ENCODE data around the gene WIPI1. TPM values are rescaled to one million over a fixed set of nuclear protein-coding genes. Genes with fewer than 3 reads are reported as not detected.

The WIPI1 gene
- total RNA-seq, 2 experiments from 2014 or later = 29.7 to 34.8 TPM

- Mint-ChIP-seq H3K4me3 (no peak overlapping the region), H3K4me1 (peaks cover 4% of the 10 kb centered on the region), H3K36me3 (peaks cover 1% of the 10 kb centered on the region), H3K9me3 (peaks cover 3% of the 10 kb centered on the region), H3K27me3 (peaks cover 40% of the 10 kb centered on the region), H3K27ac (no peak overlapping the region)
- POLR2A ChIA-PET = interaction anchor here (0.7 to 1.1 kb wide), 2 partner anchors 31 to 304 kb away, joined by 4 read pairs; partner anchors contain the start of gene PRKAR1A
- ATAC-seq (ENCODE audit: low read depth) (no peak), DNase-seq (no peak)
Measured at GRCh38 chr17:68480885-68481284, 23.6 kb upstream of the WIPI1 start.

- H3K4me3 Mint-ChIP-seq = no peak overlapping the region
- peaks cover 38% of the 10 kb centered on the region for H3K27me3 Mint-ChIP-seq
- POLR2A ChIA-PET = no interaction called here
Measured at GRCh38 chr17:68470961-68471360, 13.7 kb upstream of the WIPI1 start.

GRCh38 chr17:68468788-68469187 is 11.5 kb upstream of the WIPI1 start:
- H3K36me3 Mint-ChIP-seq = no peaks in the 10 kb centered on the region

More at GRCh38 chr17:68470961-68471360, 13.7 kb upstream of the WIPI1 start:
- Mint-ChIP-seq H3K4me1 (peaks cover 1% of the 10 kb centered on the region), H3K36me3 (no peaks in the 10 kb centered on the region), H3K9me3 (no peaks in the 10 kb centered on the region), H3K27ac (no peak overlapping the region)
- DNase-seq = no peak
- no peak for ATAC-seq (ENCODE audit: low read depth)

GRCh38 chr17:68468334-68468733 is 11.0 kb upstream of the WIPI1 start:
- Mint-ChIP-seq H3K9me3 (no peaks in the 10 kb centered on the region), H3K4me3 (no peak overlapping the region), H3K27ac (no peak overlapping the region), H3K36me3 (no peaks in the 10 kb centered on the region), H3K4me1 (peaks cover 8% of the 10 kb centered on the region), H3K27me3 (peaks cover 31% of the 10 kb centered on the region)
- no peak for DNase-seq
- POLR2A ChIA-PET = no interaction called here
- ATAC-seq (ENCODE audit: low read depth) = no peak

More at GRCh38 chr17:68468788-68469187, 11.5 kb upstream of the WIPI1 start:
- no peak for DNase-seq
- POLR2A ChIA-PET = no interaction called here
- no peak overlapping the region for H3K4me3 Mint-ChIP-seq
- H3K4me1 Mint-ChIP-seq = peaks cover 5% of the 10 kb centered on the region
- peaks cover 31% of the 10 kb centered on the region for H3K27me3 Mint-ChIP-seq
- H3K9me3 Mint-ChIP-seq = no peaks in the 10 kb centered on the region
- H3K27ac Mint-ChIP-seq = no peak overlapping the region
- no peak for ATAC-seq (ENCODE audit: low read depth)

GRCh38 chr17:68463211-68464019 is 6.1 kb upstream of the WIPI1 start:
- no peak for ATAC-seq (ENCODE audit: low read depth)
- H3K4me3 Mint-ChIP-seq = no peak overlapping the region
- DNase-seq = no peak
- POLR2A ChIA-PET = interaction anchor here (1.0 to 9.3 kb wide), 3 partner anchors 25 to 258 kb away, joined by 3 to 111 read pairs (median 4); no protein-coding TSS in a partner anchor
- peaks cover 50% of the 10 kb centered on the region for H3K4me1 Mint-ChIP-seq
- no peaks in the 10 kb centered on the region for H3K9me3 Mint-ChIP-seq
- peak overlapping the region; percentile 98 for H3K27ac Mint-ChIP-seq
- H3K36me3 Mint-ChIP-seq = no peaks in the 10 kb centered on the region
- H3K27me3 Mint-ChIP-seq = peaks cover 9% of the 10 kb centered on the region

GRCh38 chr17:68462381-68463210 is 5.3 kb upstream of the WIPI1 start:
- peak overlapping the region; percentile 98 for H3K27ac Mint-ChIP-seq
- DNase-seq (peak; percentile 61), ATAC-seq (ENCODE audit: low read depth) (peak; percentile 55)
- H3K9me3 Mint-ChIP-seq = no peaks in the 10 kb centered on the region
- H3K4me3 Mint-ChIP-seq = peak overlapping the region; percentile 85
- POLR2A ChIA-PET = interaction anchor here (0.6 to 9.3 kb wide), 9 partner anchors 25 to 282 kb away, joined by 3 to 111 read pairs (median 5); no protein-coding TSS in a partner anchor
- H3K36me3 Mint-ChIP-seq = no peaks in the 10 kb centered on the region
- peaks cover 55% of the 10 kb centered on the region for H3K4me1 Mint-ChIP-seq
- H3K27me3 Mint-ChIP-seq = peaks cover 2% of the 10 kb centered on the region

- Mint-ChIP-seq H3K36me3 (peaks cover 3% of the 10 kb centered on the region), H3K27me3 (no peaks in the 10 kb centered on the region), H3K4me1 (peaks cover 58% of the 10 kb centered on the region), H3K9me3 (no peaks in the 10 kb centered on the region), H3K4me3 (peak overlapping the region; percentile 85), H3K27ac (peak overlapping the region; percentile 98)
- ATAC-seq (ENCODE audit: low read depth) (peak; percentile 5), DNase-seq (peak; percentile 60)
- POLR2A ChIA-PET = interaction anchor here (1.1 to 9.3 kb wide), 8 partner anchors 15 to 281 kb away, joined by 4 to 111 read pairs (median 8); partner anchors contain the start of gene AMZ2
Measured at GRCh38 chr17:68461589-68461988, 4.3 kb upstream of the WIPI1 start.

GRCh38 chr17:68461122-68461539 is 3.8 kb upstream of the WIPI1 start:
- DNase-seq (no peak), ATAC-seq (ENCODE audit: low read depth) (no peak)
- peak overlapping the region; percentile 98 for H3K27ac Mint-ChIP-seq
- no peaks in the 10 kb centered on the region for H3K9me3 Mint-ChIP-seq
- H3K4me1 Mint-ChIP-seq = peaks cover 63% of the 10 kb centered on the region
- POLR2A ChIA-PET = interaction anchor here (1.0 to 9.3 kb wide), 11 partner anchors 15 to 281 kb away, joined by 3 to 111 read pairs (median 8); partner anchors contain the start of genes AMZ2, ARSG, PRKAR1A and SLC16A6
- H3K27me3 Mint-ChIP-seq = no peaks in the 10 kb centered on the region
- H3K4me3 Mint-ChIP-seq = peak overlapping the region; percentile 85
- peaks cover 3% of the 10 kb centered on the region for H3K36me3 Mint-ChIP-seq

- H3K36me3 Mint-ChIP-seq = peaks cover 3% of the 10 kb centered on the region
- POLR2A ChIA-PET = interaction anchor here (0.5 to 9.3 kb wide), 13 partner anchors 11 to 255 kb away, joined by 3 to 111 read pairs (median 8); partner anchors contain the start of genes AMZ2, ARSG, PRKAR1A and SLC16A6
- DNase-seq (no peak), ATAC-seq (ENCODE audit: low read depth) (no peak)
- peak overlapping the region; percentile 85 for H3K4me3 Mint-ChIP-seq
- peak overlapping the region; percentile 98 for H3K27ac Mint-ChIP-seq
- H3K27me3 Mint-ChIP-seq = no peaks in the 10 kb centered on the region
- H3K4me1 Mint-ChIP-seq = peaks cover 63% of the 10 kb centered on the region
- no peaks in the 10 kb centered on the region for H3K9me3 Mint-ChIP-seq
Measured at GRCh38 chr17:68460715-68461114, 3.4 kb upstream of the WIPI1 start.

- ATAC-seq (ENCODE audit: low read depth) (no peak), DNase-seq (no peak)
- H3K27me3 Mint-ChIP-seq = no peaks in the 10 kb centered on the region
- H3K36me3 Mint-ChIP-seq = peaks cover 3% of the 10 kb centered on the region
- peak overlapping the region; percentile 98 for H3K27ac Mint-ChIP-seq
- H3K4me1 Mint-ChIP-seq = peaks cover 62% of the 10 kb centered on the region
- peak overlapping the region; percentile 85 for H3K4me3 Mint-ChIP-seq
- POLR2A ChIA-PET = interaction anchor here (0.5 to 9.3 kb wide), 13 partner anchors 10 to 254 kb away, joined by 3 to 111 read pairs (median 8); partner anchors contain the start of genes AMZ2, ARSG, PRKAR1A and SLC16A6
- no peaks in the 10 kb centered on the region for H3K9me3 Mint-ChIP-seq
Measured at GRCh38 chr17:68460146-68460545, 2.9 kb upstream of the WIPI1 start.

GRCh38 chr17:68459037-68459639 is 1.8 kb upstream of the WIPI1 start:
- no peaks in the 10 kb centered on the region for H3K27me3 Mint-ChIP-seq
- peak overlapping the region; percentile 83 for H3K27ac Mint-ChIP-seq
- peaks cover 66% of the 10 kb centered on the region for H3K4me1 Mint-ChIP-seq
- peaks cover 3% of the 10 kb centered on the region for H3K36me3 Mint-ChIP-seq
- no peak for ATAC-seq (ENCODE audit: low read depth)
- H3K4me3 Mint-ChIP-seq = peak overlapping the region; percentile 44
- H3K9me3 Mint-ChIP-seq = no peaks in the 10 kb centered on the region
- DNase-seq = no peak
- POLR2A ChIA-PET = interaction anchor here (1.2 to 9.3 kb wide), 9 partner anchors 9 to 253 kb away, joined by 3 to 111 read pairs (median 11); partner anchors contain the start of genes AMZ2, ARSG, PRKAR1A and SLC16A6

- Mint-ChIP-seq H3K4me3 (peak overlapping the region; percentile 81), H3K9me3 (no peaks in the 10 kb centered on the region), H3K27me3 (no peaks in the 10 kb centered on the region), H3K27ac (peak overlapping the region; percentile 84), H3K36me3 (peaks cover 5% of the 10 kb centered on the region), H3K4me1 (peaks cover 69% of the 10 kb centered on the region)
- ATAC-seq (ENCODE audit: low read depth) (no peak), DNase-seq (no peak)
- POLR2A ChIA-PET = interaction anchor here (1.0 to 9.3 kb wide), 11 partner anchors 8 to 253 kb away, joined by 3 to 111 read pairs (median 10); partner anchors contain the start of genes AMZ2, ARSG, PRKAR1A and SLC16A6
Measured at GRCh38 chr17:68458260-68459036, 1.2 kb upstream of the WIPI1 start.
